ENCODE measurements around the gene TMEM119.

DNA sequence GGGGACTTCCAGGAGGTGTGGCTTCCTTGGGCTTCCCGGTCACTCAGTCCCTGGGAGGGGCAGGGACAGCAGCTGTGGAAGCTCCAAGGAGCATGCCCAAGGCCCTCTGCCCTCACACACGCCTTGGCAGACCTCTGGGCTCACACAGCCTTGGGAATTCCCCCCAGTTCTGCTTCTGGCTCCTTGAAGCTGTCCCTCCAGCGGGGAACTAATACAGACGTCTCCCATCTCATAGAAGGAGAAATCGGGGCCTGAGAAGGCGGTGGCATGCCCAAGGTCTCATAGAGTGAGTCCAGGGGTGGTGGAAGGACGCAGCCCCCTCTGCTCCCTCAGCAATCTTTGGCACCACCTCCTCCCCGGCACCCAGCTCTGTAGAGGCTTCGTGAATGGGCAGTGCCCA lies 15.7 kb upstream of the TMEM119 start:
- TF ChIP-seq STAT5B (CRISPR knock-in tag; IDR thresholded peaks at IDR 0.05) (no peak), NR2F2 (IDR thresholded peaks at IDR 0.05; ENCODE audit: borderline replicate concordance, low read depth) (no peak), NFATC3 (CRISPR knock-in tag; IDR thresholded peaks at IDR 0.05) (no peak), KAT7 (CRISPR knock-in tag; IDR thresholded peaks at IDR 0.05; ENCODE audit: borderline replicate concordance) (no peak), CBFB (CRISPR knock-in tag; IDR thresholded peaks at IDR 0.05) (no peak), ESRRA (CRISPR knock-in tag; IDR thresholded peaks at IDR 0.05; ENCODE audit: low read depth) (no peak), SAFB2 (CRISPR knock-in tag; IDR thresholded peaks at IDR 0.05; ENCODE audit: borderline replicate concordance, low read depth) (no peak), FOXA1 (IDR thresholded peaks at IDR 0.05) (no peak), FOXA1 (CRISPR knock-in tag; IDR thresholded peaks at IDR 0.05) (no peak), CREB1 (IDR thresholded peaks at IDR 0.05) (no peak), CREB1 (CRISPR knock-in tag; IDR thresholded peaks at IDR 0.05) (no peak), ZNF782 (CRISPR knock-in tag; IDR thresholded peaks at IDR 0.05; ENCODE audit: borderline replicate concordance) (no peak)
- TF ChIP-seq, protein P1, sequence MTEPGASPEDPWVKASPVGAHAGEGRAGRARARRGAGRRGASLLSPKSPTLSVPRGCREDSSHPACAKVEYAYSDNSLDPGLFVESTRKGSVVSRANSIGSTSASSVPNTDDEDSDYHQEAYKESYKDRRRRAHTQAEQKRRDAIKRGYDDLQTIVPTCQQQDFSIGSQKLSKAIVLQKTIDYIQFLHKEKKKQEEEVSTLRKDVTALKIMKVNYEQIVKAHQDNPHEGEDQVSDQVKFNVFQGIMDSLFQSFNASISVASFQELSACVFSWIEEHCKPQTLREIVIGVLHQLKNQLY (CRISPR knock-in tag; IDR thresholded peaks at IDR 0.05) = no peak
